ENCODE data around the gene SCRN1. TPM values are rescaled to one million over a fixed set of nuclear protein-coding genes. Genes with fewer than 3 reads are reported as not detected.

The SCRN1 gene
- total RNA-seq, 1 experiment from 2014 or later, result 171 TPM

DNA sequence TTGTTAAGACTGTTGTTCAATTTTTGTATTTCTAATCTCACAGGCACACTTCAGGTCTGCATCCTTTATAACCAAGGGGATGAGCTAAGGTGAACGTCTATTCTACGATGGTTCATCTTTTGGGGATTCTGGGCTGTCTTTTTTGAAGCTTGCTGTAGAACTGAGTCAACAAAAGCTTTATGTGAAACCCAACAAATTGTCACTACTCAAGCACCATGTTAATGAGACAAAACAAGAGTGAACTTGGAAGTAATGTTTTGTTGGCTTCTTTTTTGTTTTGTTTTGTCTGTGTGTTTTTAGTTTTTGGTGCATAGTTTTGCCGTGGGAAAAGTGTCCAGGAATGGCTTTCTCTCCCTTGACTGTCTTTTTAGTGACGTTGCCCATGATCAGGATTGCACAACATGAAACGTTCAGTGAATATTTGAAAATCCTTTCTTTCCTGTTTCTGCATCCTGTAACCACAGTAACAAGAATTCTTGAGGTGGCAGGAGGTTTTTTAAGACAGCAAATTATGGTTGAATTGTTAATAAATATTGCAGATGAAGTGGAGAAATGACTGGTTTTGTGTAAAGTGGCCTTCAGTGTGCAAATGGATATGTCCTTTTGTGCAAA, 117.7 kb downstream of the SCRN1 start:
- Histone ChIP-seq H3K9me3 (replicated peaks) (no peaks in the 10 kb centered on the region), H3K36me3 (no peaks in the 10 kb centered on the region), H3K27me3 (no peaks in the 10 kb centered on the region), H3K4me3 (no peak overlapping the region), H3K4me1 (no peaks in the 10 kb centered on the region), H3K27ac (no peak overlapping the region)
- DNase-seq, result no peak

Other genes starting within 250 kb of the SCRN1 start
- not detected in 2 replicates for gene WIPF3, start 183.3 kb downstream of the SCRN1 start, total RNA-seq (2014; rRNA removed; shearing (Covaris generic))
- 23.7 and 29.7 TPM in 2 replicates for gene FKBP14, start 36.9 kb upstream of the SCRN1 start, total RNA-seq (2014; rRNA removed; shearing (Covaris generic))
- gene PLEKHA8, start 38.6 kb upstream of the SCRN1 start, total RNA-seq (2014; rRNA removed; shearing (Covaris generic)), result 25.4 and 26.2 TPM in 2 replicates
- gene MTURN, start 145.2 kb upstream of the SCRN1 start, total RNA-seq (2014; rRNA removed; shearing (Covaris generic)), result 26.9 and 27.6 TPM in 2 replicates

Measured in SJCRH30 (cell line).